GM12878 (cell line): ENCODE data around the gene CCDC107. TPM values are rescaled to one million over a fixed set of nuclear protein-coding genes. Genes with fewer than 3 reads are reported as not detected.
A peak's percentile ranks its signal among the peaks of the same experiment; 100 is the strongest.

Experiments used
- ATAC-seq: fragments of 200-7000 bp; cut with Tn5 transposase; 3 replicates; pipeline ENCODE4 v1.9.1; 2020; ENCODE audit warnings: mild to moderate bottlenecking, moderate library complexity
- BruUV-seq: library from RNA; stranded (reverse); fragments of 400-500 nt; replicated peaks from 2 replicates; lab custom pipeline; 2021; lab: Mats Ljungman, UMichigan
- CTCF ChIA-PET: fragments of 300-600 bp; sonication (Branson Sonifier 250); formaldehyde crosslinking; extraction: SDS; loops from one replicate; lab custom pipeline; 2021; ENCODE audit warnings: inconsistent platforms; lab: Yijun Ruan, JAX
- POLR2A ChIA-PET: fragments of 350-600 bp; formaldehyde crosslinking; extraction: SDS; loops from one replicate; lab custom pipeline; 2021; ENCODE audit warnings: inconsistent platforms; lab: Charles Lee
- RAD21 ChIA-PET: fragments of 300-600 bp; sonication (Branson Sonifier 250); formaldehyde crosslinking; loops from one replicate; lab custom pipeline; 2023; ENCODE audit warnings: antibody characterized with exemption; ENCODE audit not compliant: unreplicated experiment; lab: Charles Lee
- SMC1A ChIA-PET: fragments of 300-600 bp; sonication (Branson Sonifier 250); formaldehyde crosslinking; loops from one replicate; lab custom pipeline; 2023; ENCODE audit not compliant: unreplicated experiment, uncharacterized antibody; lab: Charles Lee
- DNase-seq: peaks from one replicate; pipeline ENCODE4 v3.0.0-alpha.2; 2011; ENCODE audit warnings: low read depth, low spot score
- FAIRE-seq: peaks from 3 replicates; lab custom pipeline; 2011; peaks lifted over from hg19 to GRCh38; lab: Jason Lieb, UNC
- H2AFZ ChIP-seq: 2 replicates; pipeline ENCODE4 v1.6.0; 2011; ENCODE audit warnings: low read depth, low read length, control low read depth; ENCODE audit not compliant: control insufficient read depth
- H3K27ac ChIP-seq: 2 replicates; pipeline ENCODE4 v1.5.1; 2011; ENCODE audit warnings: control low read depth; ENCODE audit not compliant: control insufficient read depth, insufficient read depth
- H3K27me3 ChIP-seq, 2 experiments: replicated peaks in 1 of 2; 2 replicates each; pipeline versions ENCODE4 v1.6.0 to v1.6.1; 2011; ENCODE audit warnings: low read length in 1 of 2; ENCODE audit not compliant: control insufficient read depth in 2 of 2, insufficient read depth in 2 of 2
- H3K36me3 ChIP-seq, 2 experiments: 2 replicates each; pipeline ENCODE4 v1.5.1; 2011; ENCODE audit warnings: low read length in 1 of 2; ENCODE audit not compliant: control insufficient read depth in 2 of 2, insufficient read depth in 2 of 2
- H3K4me1 ChIP-seq: 2 replicates; pipeline ENCODE4 v1.6.1; 2011; ENCODE audit warnings: mild to moderate bottlenecking, low read length, moderate library complexity, mixed read lengths; ENCODE audit not compliant: control insufficient read depth, insufficient read depth
- H3K4me2 ChIP-seq: 2 replicates; pipeline ENCODE4 v1.6.0; 2011; ENCODE audit warnings: control low read depth; ENCODE audit not compliant: control insufficient read depth, insufficient read depth
- H3K4me3 ChIP-seq: fragments of 200-600 bp; sonication (generic); 2 replicates; pipeline ENCODE4 v1.5.1; 2016
- H3K79me2 ChIP-seq: 2 replicates; pipeline ENCODE4 v1.6.0; 2011; ENCODE audit warnings: low read length; ENCODE audit not compliant: control insufficient read depth, insufficient read depth
- H3K9ac ChIP-seq: 2 replicates; pipeline ENCODE4 v1.8.0; 2011; ENCODE audit warnings: low read length, control low read depth, mixed read lengths; ENCODE audit not compliant: control insufficient read depth, insufficient read depth
- H3K9me3 ChIP-seq: replicated peaks from 3 replicates; pipeline ENCODE4 v1.5.1; 2011; ENCODE audit warnings: mild to moderate bottlenecking, low read length; ENCODE audit not compliant: control insufficient read depth, insufficient read depth
- H4K20me1 ChIP-seq: 2 replicates; pipeline ENCODE4 v1.6.0; 2011; ENCODE audit not compliant: control insufficient read depth, insufficient read depth
- DPF2 ChIP-seq: fragments of 450-650 bp; IDR thresholded peaks from 2 replicates; pipeline ENCODE4 v1.6.1; 2017; ENCODE audit warnings: mild to moderate bottlenecking
- E2F4 ChIP-seq: IDR thresholded peaks from 2 replicates; pipeline ENCODE4 v1.6.1; 2012; ENCODE audit warnings: low read depth, low read length, improper control_type of control experiment
- EED ChIP-seq: sonication (generic); IDR thresholded peaks from 2 replicates; pipeline ENCODE4 v1.6.1; 2016; ENCODE audit warnings: antibody characterized with exemption, low read depth
- FOXM1 ChIP-seq: IDR thresholded peaks from 2 replicates; pipeline ENCODE4 v1.6.1; 2012; ENCODE audit warnings: low read depth, mild to moderate bottlenecking, inconsistent platforms, low read length, moderate library complexity
- IRF5 ChIP-seq: fragments of 450-650 bp; IDR thresholded peaks from 2 replicates; pipeline ENCODE4 v1.6.1; 2017; ENCODE audit warnings: borderline replicate concordance
- MEF2A ChIP-seq: IDR thresholded peaks from 2 replicates; pipeline ENCODE4 v1.6.1; 2011; ENCODE audit warnings: low read depth, mild to moderate bottlenecking, low read length, moderate library complexity; ENCODE audit not compliant: insufficient read depth
- MYC ChIP-seq: IDR thresholded peaks from 2 replicates; pipeline ENCODE4 v1.6.1; 2011; ENCODE audit warnings: mild to moderate bottlenecking, low read length, moderate library complexity, inconsistent platforms; ENCODE audit not compliant: insufficient read depth, insufficient replicate concordance, insufficient read length, severe bottlenecking
- NR2F1 ChIP-seq: fragments of 450-650 bp; conservative IDR thresholded peaks from 2 replicates; pipeline ENCODE4 v1.6.1; 2017; ENCODE audit warnings: mild to moderate bottlenecking
- SMARCA5 ChIP-seq: fragments of 450-650 bp; IDR thresholded peaks from 2 replicates; pipeline ENCODE4 v1.6.1; 2017; ENCODE audit warnings: mild to moderate bottlenecking
- TCF3 ChIP-seq: IDR thresholded peaks from 2 replicates; pipeline ENCODE4 v1.6.1; 2012; ENCODE audit warnings: low read depth, mild to moderate bottlenecking, low read length, borderline replicate concordance; ENCODE audit not compliant: insufficient read depth
- USF2 ChIP-seq: IDR thresholded peaks from 2 replicates; pipeline ENCODE4 v1.6.1; 2011; ENCODE audit warnings: low read depth, low read length, improper control_type of control experiment, borderline replicate concordance
- ZNF207 ChIP-seq: fragments of 450-650 bp; IDR thresholded peaks from 2 replicates; pipeline ENCODE4 v1.6.1; 2014; ENCODE audit warnings: antibody characterized with exemption, mild to moderate bottlenecking, borderline replicate concordance
- ZNF24 ChIP-seq: fragments of 450-650 bp; IDR thresholded peaks from 2 replicates; pipeline ENCODE4 v1.6.1; 2017; ENCODE audit warnings: antibody characterized with exemption, mild to moderate bottlenecking
- WGBS: methylation state at CpG from one replicate; pipeline ENCODE4 v1.1.6; 2016; ENCODE audit warnings: low lambda C conversion rate; ENCODE audit not compliant: insufficient replicate concordance, insufficient coverage; ENCODE audit errors: missing lambda C conversion rate; 5-methylcytosine and 5-hydroxymethylcytosine counted together
- in situ Hi-C: fragments of 300-500 bp; cut with MboI; formaldehyde crosslinking; loops from 9 replicates; pipeline ENCODE4 v1.14.3; 2018; ENCODE audit warnings: mixed read lengths
- intact Hi-C: fragments of 100-400 bp; cut with micrococcal nuclease; formaldehyde crosslinking; loops from one replicate; pipeline ENCODE4 v1.14.2; 2022; ENCODE audit not compliant: unreplicated experiment
- polyA plus RNA-seq, 11 experiments: library from polyadenylated mRNA; depleted of rRNA in 4 of 11; unstranded in 6 of 11; stranded (reverse) in 5 of 11; fragments of >200 nt; fragmentation: Nextera tagmentation in 4 of 11; fragmentation: Illumina TruSeq in 1 of 11; extraction: Ambion mirVana in 4 of 11; extraction: Trizol in 1 of 11; gene quantifications; 1 replicate in 1 of 11; 2 replicates in 10 of 11; pipeline versions ENCODE4 v1.2.1 to v1.2.3, GENCODE V29; 2011 to 2016; ENCODE audit warnings: inconsistent platforms in 2 of 11, missing spikeins in 2 of 11, low read depth in 1 of 11
- total RNA-seq, 4 experiments: library from RNA; depleted of rRNA in 3 of 4; stranded (reverse); fragments of >200 nt in 3 of 4; fragmentation: Illumina TruSeq in 1 of 4; extraction: Trizol in 1 of 4; gene quantifications; 2 replicates each; pipeline versions ENCODE4 v1.2.1 to v1.2.3, GENCODE V29; 2013 to 2021

Gene CCDC107
- total and polyA plus RNA-seq, 10 of the 15 experiments (the other 5 are each of a cell fraction or from before 2014, with no cell fraction given), result 0.19 to 18.3 (median 10.6) TPM

- intact Hi-C loops, result no loop called here
- H3K9ac ChIP-seq, result peak overlapping the region; percentile 53
Observed at GRCh38 chr9:35690294-35690613, 32.2 kb downstream of the CCDC107 start.

More at GRCh38 chr9:35690294-35690613, 32.2 kb downstream of the CCDC107 start:
- no peaks in the 10 kb centered on the region for H3K9me3 ChIP-seq
- ATAC-seq (peak; percentile 54; the same call in 2 of the 3 replicates), FAIRE-seq (no peak), DNase-seq (no peak)
- TF ChIP-seq NR2F1, result no peak
- no peak for TF ChIP-seq TCF3
- no peak for TF ChIP-seq SMARCA5
- TF ChIP-seq ZNF207, result no peak
- no peak for TF ChIP-seq USF2
- no peak for TF ChIP-seq ZNF24
- no peak for TF ChIP-seq MYC
- no peak for TF ChIP-seq MEF2A
- TF ChIP-seq FOXM1, result no peak
- TF ChIP-seq IRF5, result no peak
- TF ChIP-seq E2F4, result no peak
- no peak for TF ChIP-seq EED
- no peak for TF ChIP-seq DPF2
- BruUV-seq, result no TSS peak
- ChIA-PET SMC1A (interaction anchor here (1.4 kb wide), 1 partner anchor 38 kb away, joined by 4 read pairs; no protein-coding TSS in a partner anchor), CTCF (interaction anchor here (0.9 to 15.2 kb wide), 6 partner anchors 29 to 86 kb away, joined by 3 to 227 read pairs (median 5); partner anchors contain the start of genes ARHGEF39, CCDC107 and RMRP), POLR2A (interaction anchor here (0.7 to 2.7 kb wide), 6 partner anchors 19 to 74 kb away, joined by 3 to 13 read pairs (median 4); no protein-coding TSS in a partner anchor), RAD21 (interaction anchor here (0.6 to 2.0 kb wide), 3 partner anchors 26 to 43 kb away, joined by 3 to 7 read pairs (median 5); partner anchors contain the start of gene CCDC107)
- no peaks in the 10 kb centered on the region for H3K36me3 ChIP-seq
- no peaks in the 10 kb centered on the region; the same call in 1 of the 2 replicates for H3K79me2 ChIP-seq
- 5% methylated on average over 21 of the region's 21 CpGs for WGBS
- H3K4me3 ChIP-seq, result peak overlapping the region; percentile 87; the same call in 1 of the 2 replicates
- H2AFZ ChIP-seq, result peak overlapping the region; percentile 79
- in situ Hi-C loops, result no loop called here
- no peak overlapping the region for H3K27ac ChIP-seq
- no peaks in the 10 kb centered on the region for H4K20me1 ChIP-seq
- H3K4me1 ChIP-seq, result peaks cover 3% of the 10 kb centered on the region; the same call in 1 of the 2 replicates
- no peaks in the 10 kb centered on the region; a peak in 1 of 4 replicates for H3K27me3 ChIP-seq
- H3K4me2 ChIP-seq, result peak overlapping the region; percentile 90
